ENCODE results near the gene SLC43A2.

Gene SLC43A2

GRCh38 chr17:1621273-1621954 is 7.2 kb downstream of the SLC43A2 start:
- no peak for DNase-seq

- no peak for DNase-seq
These were observed 8.1 kb downstream of the SLC43A2 start for GRCh38 chr17:1620486-1620885.

GRCh38 chr17:1617620-1618174 is 10.9 kb downstream of the SLC43A2 start:
- DNase-seq, result no peak

- no peak for DNase-seq
These were observed 12.5 kb downstream of the SLC43A2 start for GRCh38 chr17:1616101-1616500.

GRCh38 chr17:1612400-1612799 is 16.2 kb downstream of the SLC43A2 start:
- DNase-seq, result no peak

- no peak for DNase-seq
These were observed 16.9 kb downstream of the SLC43A2 start for GRCh38 chr17:1611715-1612114.

GRCh38 chr17:1608676-1609075 is 20.0 kb downstream of the SLC43A2 start:
- DNase-seq, result no peak

- no peak for DNase-seq
These were observed 20.7 kb downstream of the SLC43A2 start for GRCh38 chr17:1607971-1608320.

GRCh38 chr17:1606352-1606985 is 22.2 kb downstream of the SLC43A2 start:
- DNase-seq, result no peak

- no peak for DNase-seq
These were observed 22.8 kb downstream of the SLC43A2 start for GRCh38 chr17:1605681-1606351.

GRCh38 chr17:1604831-1605528 is 23.7 kb downstream of the SLC43A2 start:
- DNase-seq, result no peak

- no peak for DNase-seq
These were observed 27.1 kb downstream of the SLC43A2 start for GRCh38 chr17:1601571-1601970.

- no peak for DNase-seq
These were observed 30.1 kb downstream of the SLC43A2 start for GRCh38 chr17:1598399-1599095.

- DNase-seq, result no peak
These were observed 30.7 kb downstream of the SLC43A2 start for GRCh38 chr17:1597861-1598342.

GRCh38 chr17:1593630-1593931 is 35.1 kb downstream of the SLC43A2 start:
- DNase-seq, result no peak

- DNase-seq, result no peak
These were observed 35.6 kb downstream of the SLC43A2 start for GRCh38 chr17:1592751-1593629.

- DNase-seq, result peak; percentile 6
These were observed 37.1 kb downstream of the SLC43A2 start for GRCh38 chr17:1591474-1592090.

- DNase-seq, result peak; percentile 26
These were observed 37.7 kb downstream of the SLC43A2 start for GRCh38 chr17:1590747-1591473.

- DNase-seq, result peak; percentile 34
These were observed 38.4 kb downstream of the SLC43A2 start for GRCh38 chr17:1590029-1590746.

Data from left hindlimb (tissue), 1 donor.